Esophagus muscularis mucosa (tissue), 4 donors: Measurements from ENCODE around the gene UNC13B. TPM values are rescaled to one million over a fixed set of nuclear protein-coding genes. Genes with fewer than 3 reads are reported as not detected.

Source experiments
- DNase-seq: peaks from one replicate; pipeline ENCODE4 v3.0.0-alpha.2; 2017; ENCODE audit errors: extremely low spot score
- H3K27ac ChIP-seq, 4 donors: fragments of 200-600 bp; sonication (generic); replicated peaks in 1 of 4; 1 replicate in 3 of 4; 2 replicates in 1 of 4; pipeline ENCODE4 v1.5.1; 2016 to 2019; ENCODE audit warnings: mild to moderate bottlenecking in 1 of 4
- H3K27me3 ChIP-seq, 4 donors: fragments of 200-600 bp; sonication (generic); one replicate each; pipeline versions ENCODE4 v1.5.1 to v1.6.0; 2016 to 2019
- H3K36me3 ChIP-seq, 4 donors: fragments of 200-600 bp; sonication (generic); one replicate each; pipeline ENCODE4 v1.5.1; 2016 to 2019
- H3K4me1 ChIP-seq, 4 donors: fragments of 200-600 bp; sonication (generic); one replicate each; pipeline ENCODE4 v1.5.1; 2016 to 2019
- H3K4me3 ChIP-seq, 4 donors: fragments of 200-600 bp; sonication (generic); 1 replicate in 2 of 4; 2 replicates in 2 of 4; pipeline ENCODE4 v1.5.1; 2016 to 2019; ENCODE audit warnings: mild to moderate bottlenecking in 4 of 4, moderate library complexity in 1 of 4
- H3K9me3 ChIP-seq, 4 donors: fragments of 200-600 bp; sonication (generic); 1 replicate in 3 of 4; 2 replicates in 1 of 4; pipeline ENCODE4 v1.5.1; 2016 to 2019
- EP300 ChIP-seq: sonication (generic); formaldehyde crosslinking; IDR thresholded peaks from one replicate; pipeline ENCODE4 v1.6.1; 2017; ENCODE audit warnings: antibody characterized with exemption
- POLR2A ChIP-seq: fragments of 450-650 bp; IDR thresholded peaks from one replicate; pipeline ENCODE4 v1.6.1; 2017; ENCODE audit warnings: antibody characterized with exemption, moderate library complexity, mild to moderate bottlenecking, low read depth
- POLR2AphosphoS5 ChIP-seq, 2 donors: sonication (generic); formaldehyde crosslinking; IDR thresholded peaks; one replicate each; pipeline ENCODE4 v1.6.1; 2017; ENCODE audit warnings: antibody characterized with exemption in 2 of 2
- WGBS: methylation state at CpG from one replicate; pipeline ENCODE4 v1.1.5; 2018; 5-methylcytosine and 5-hydroxymethylcytosine counted together
- intact Hi-C: fragments of 100-400 bp; cut with DNase I; formaldehyde crosslinking; loops from one replicate; pipeline ENCODE4 v1.15.1; 2023
- total RNA-seq, 4 donors: library from RNA; depleted of rRNA; stranded (reverse); fragments of >200 nt; gene quantifications; one replicate each; pipeline versions ENCODE4 v1.1.0 to v1.2.1, GENCODE V29; 2016
- TF ChIP-seq, protein P1 (sequence below), 3 experiments: fragments of 200-600 bp in 2 of 3; fragments of 450-650 bp in 1 of 3; sonication (generic) in 2 of 3; IDR thresholded peaks; one replicate each; pipeline ENCODE4 v1.5.1; 2017 to 2019; ENCODE audit warnings: antibody characterized with exemption in 3 of 3, mild to moderate bottlenecking in 2 of 3, moderate library complexity in 1 of 3

Gene UNC13B
- total RNA-seq, 4 donors from 2014 or later = 21.9 to 30.7 (median 28.7) TPM

DNA sequence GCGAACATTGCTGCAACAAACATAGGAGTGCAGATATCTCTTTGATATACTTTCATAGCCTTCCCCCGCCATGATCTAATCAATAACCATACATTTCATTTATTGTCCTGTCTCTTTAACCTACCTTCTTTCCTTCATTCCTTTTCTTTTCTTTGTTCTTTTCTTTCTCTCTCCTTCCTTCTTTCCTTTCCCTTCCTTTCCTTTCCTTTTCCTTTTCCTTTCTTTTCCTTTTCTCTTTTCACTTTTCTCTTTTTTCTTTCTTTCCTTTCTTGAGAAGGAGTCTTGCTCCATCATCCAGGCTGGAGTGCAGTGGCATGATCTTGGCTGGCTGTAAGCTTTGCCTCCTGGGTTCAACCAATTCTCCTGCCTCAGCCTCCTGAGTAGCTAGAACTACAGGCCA, 100.3 kb downstream of the UNC13B start:
- Histone ChIP-seq H3K27me3 (no peaks in the 10 kb centered on the region), H3K4me3 (no peak overlapping the region), H3K4me1 (no peaks in the 10 kb centered on the region), H3K27ac (no peak overlapping the region), H3K9me3 (no peaks in the 10 kb centered on the region), H3K36me3 (peaks cover 0 to 11% (median 4%) of the 10 kb centered on the region in 4 donors)
- WGBS = 93% methylated on average over 2 of the region's 2 CpGs
- intact Hi-C loops = no loop called here
- no peak for TF ChIP-seq POLR2AphosphoS5 (IDR thresholded peaks at IDR 0.05)
- TF ChIP-seq, protein P1, sequence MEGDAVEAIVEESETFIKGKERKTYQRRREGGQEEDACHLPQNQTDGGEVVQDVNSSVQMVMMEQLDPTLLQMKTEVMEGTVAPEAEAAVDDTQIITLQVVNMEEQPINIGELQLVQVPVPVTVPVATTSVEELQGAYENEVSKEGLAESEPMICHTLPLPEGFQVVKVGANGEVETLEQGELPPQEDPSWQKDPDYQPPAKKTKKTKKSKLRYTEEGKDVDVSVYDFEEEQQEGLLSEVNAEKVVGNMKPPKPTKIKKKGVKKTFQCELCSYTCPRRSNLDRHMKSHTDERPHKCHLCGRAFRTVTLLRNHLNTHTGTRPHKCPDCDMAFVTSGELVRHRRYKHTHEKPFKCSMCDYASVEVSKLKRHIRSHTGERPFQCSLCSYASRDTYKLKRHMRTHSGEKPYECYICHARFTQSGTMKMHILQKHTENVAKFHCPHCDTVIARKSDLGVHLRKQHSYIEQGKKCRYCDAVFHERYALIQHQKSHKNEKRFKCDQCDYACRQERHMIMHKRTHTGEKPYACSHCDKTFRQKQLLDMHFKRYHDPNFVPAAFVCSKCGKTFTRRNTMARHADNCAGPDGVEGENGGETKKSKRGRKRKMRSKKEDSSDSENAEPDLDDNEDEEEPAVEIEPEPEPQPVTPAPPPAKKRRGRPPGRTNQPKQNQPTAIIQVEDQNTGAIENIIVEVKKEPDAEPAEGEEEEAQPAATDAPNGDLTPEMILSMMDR (IDR thresholded peaks at IDR 0.05) = no peak
- no peak for TF ChIP-seq EP300
- TF ChIP-seq POLR2A = no peak
- no peak for DNase-seq

DNA sequence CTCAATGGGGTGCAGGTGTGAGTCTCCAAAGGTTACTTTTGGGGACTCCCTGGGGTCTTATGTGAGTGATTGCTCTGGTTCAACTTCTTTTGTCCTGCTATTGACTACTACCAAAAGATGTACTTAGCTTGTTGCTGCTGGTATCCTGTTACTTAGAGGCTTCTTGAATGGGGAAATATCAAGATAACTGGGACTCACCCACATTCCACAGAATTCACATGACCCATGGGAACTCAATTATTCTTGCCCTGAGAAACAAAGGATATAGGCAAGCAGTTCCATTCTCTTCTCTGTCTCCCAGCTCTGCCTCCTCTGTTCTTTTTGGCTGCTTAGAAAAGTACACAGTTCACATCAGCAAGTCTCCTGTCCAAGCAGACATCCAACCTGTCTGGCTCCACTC, 105.9 kb downstream of the UNC13B start:
- no peak overlapping the region for H3K27ac ChIP-seq

DNA sequence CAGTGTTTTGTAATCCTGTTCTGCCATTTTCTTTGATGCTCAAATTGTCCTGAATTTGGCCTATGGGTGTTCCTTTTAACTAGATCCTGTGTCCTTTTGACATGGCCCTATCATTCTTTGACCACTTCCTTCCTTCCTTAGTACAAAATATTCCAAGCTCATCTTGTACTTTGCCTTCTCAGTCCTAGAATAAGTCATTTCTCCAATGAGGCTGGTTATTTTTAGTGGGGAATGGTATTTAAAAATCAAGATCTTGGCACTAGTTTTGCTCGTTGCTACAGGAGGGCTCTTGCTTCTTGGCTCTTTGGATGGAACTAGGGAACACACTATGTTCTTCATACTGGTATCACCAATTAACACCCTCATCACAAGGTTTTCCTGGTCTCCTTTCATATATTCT, 108.1 kb downstream of the UNC13B start:
- intact Hi-C loops = no loop called here
- WGBS = 67% methylated on average over 1 of the region's 1 CpG
- TF ChIP-seq POLR2A (no peak), EP300 (no peak), POLR2AphosphoS5 (IDR thresholded peaks at IDR 0.05) (no peak)
- TF ChIP-seq, protein P1 (IDR thresholded peaks at IDR 0.05) = no peak

More for the DNA sequence above, 105.9 kb downstream of the UNC13B start:
- intact Hi-C loops = no loop called here
- Histone ChIP-seq H3K36me3 (peaks cover 0 to 11% (median 4%) of the 10 kb centered on the region in 4 donors), H3K27me3 (no peaks in the 10 kb centered on the region), H3K4me1 (peaks cover 0 to 16% (median 3%) of the 10 kb centered on the region in 4 donors), H3K9me3 (no peaks in the 10 kb centered on the region), H3K4me3 (no peak overlapping the region)
- TF ChIP-seq POLR2AphosphoS5 (IDR thresholded peaks at IDR 0.05) (no peak), EP300 (no peak), POLR2A (no peak)
- TF ChIP-seq, protein P1 (IDR thresholded peaks at IDR 0.05) = no peak
- DNase-seq = no peak

DNA sequence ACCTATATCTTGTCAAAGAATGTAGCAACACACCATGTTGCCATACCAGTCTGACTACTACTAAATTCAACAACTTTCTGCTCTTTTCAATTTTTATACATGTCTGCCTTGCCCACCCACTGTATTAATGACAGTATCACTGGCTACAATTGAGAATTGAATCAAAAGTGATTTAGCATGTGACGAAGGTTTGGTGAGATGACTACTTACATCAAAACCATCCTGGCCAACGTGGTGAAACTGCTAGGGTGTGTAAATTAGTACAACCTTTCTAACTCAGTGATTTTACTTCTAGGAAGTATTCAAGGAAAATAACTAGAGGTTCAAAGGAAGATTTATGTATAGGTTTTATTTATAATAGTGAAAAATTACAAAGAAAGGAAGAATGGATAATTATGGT, 109.8 kb downstream of the UNC13B start:
- no peak for TF ChIP-seq EP300
- TF ChIP-seq POLR2A = no peak
- TF ChIP-seq, protein P1 (IDR thresholded peaks at IDR 0.05) = no peak
- TF ChIP-seq POLR2AphosphoS5 (IDR thresholded peaks at IDR 0.05) = no peak
- no peak overlapping the region for H3K4me3 ChIP-seq
- H3K9me3 ChIP-seq = no peaks in the 10 kb centered on the region
- intact Hi-C loops = no loop called here
- H3K4me1 ChIP-seq = peaks cover 0 to 16% (median 3%) of the 10 kb centered on the region in 4 donors
- no peaks in the 10 kb centered on the region for H3K27me3 ChIP-seq
- WGBS = 75% methylated on average over 2 of the region's 2 CpGs
- no peak for DNase-seq
- H3K27ac ChIP-seq = no peak overlapping the region
- H3K36me3 ChIP-seq = no peaks in the 10 kb centered on the region

More for the DNA sequence above, 108.1 kb downstream of the UNC13B start:
- H3K27ac ChIP-seq = no peak overlapping the region
- no peak overlapping the region for H3K4me3 ChIP-seq
- no peak for DNase-seq
- peaks cover 0 to 16% (median 3%) of the 10 kb centered on the region in 4 donors for H3K4me1 ChIP-seq
- H3K27me3 ChIP-seq = no peaks in the 10 kb centered on the region
- H3K36me3 ChIP-seq = peaks cover 0 to 7% (median 2%) of the 10 kb centered on the region in 4 donors
- H3K9me3 ChIP-seq = no peaks in the 10 kb centered on the region

DNA sequence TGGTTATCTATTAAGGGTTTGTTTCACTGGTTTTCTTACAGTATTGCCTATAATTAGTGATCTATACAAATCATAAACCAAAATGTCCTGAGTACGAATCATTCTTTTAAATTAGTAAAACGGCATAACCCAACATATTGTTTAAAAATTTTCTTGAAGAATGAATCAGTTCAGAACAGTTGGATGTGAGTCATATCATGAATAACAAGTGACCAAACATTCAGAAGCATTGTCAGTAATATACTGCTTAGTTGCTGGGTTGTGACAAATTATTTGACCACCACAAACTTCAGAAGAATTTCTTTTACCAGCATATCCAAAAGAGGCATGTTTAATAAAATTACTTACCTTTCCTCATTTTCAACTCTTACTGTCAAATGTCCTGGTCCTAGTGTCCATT, 111.2 kb downstream of the UNC13B start:
- intact Hi-C loops = no loop called here

More for the DNA sequence above, 111.2 kb downstream of the UNC13B start:
- DNase-seq = no peak
- no peak overlapping the region for H3K27ac ChIP-seq
- H3K9me3 ChIP-seq = no peaks in the 10 kb centered on the region
- 85% methylated on average over 2 of the region's 2 CpGs for WGBS
- H3K4me3 ChIP-seq = no peak overlapping the region
- H3K27me3 ChIP-seq = no peaks in the 10 kb centered on the region
- peaks cover 6 to 20% (median 12%) of the 10 kb centered on the region in 4 donors for H3K4me1 ChIP-seq
- TF ChIP-seq, protein P1 (IDR thresholded peaks at IDR 0.05) = no peak
- TF ChIP-seq POLR2AphosphoS5 (IDR thresholded peaks at IDR 0.05) = no peak
- TF ChIP-seq EP300 = no peak
- TF ChIP-seq POLR2A = no peak
- no peaks in the 10 kb centered on the region for H3K36me3 ChIP-seq
